A673 (cell line): ENCODE results near the gene CCDC158. TPM values are rescaled to one million over a fixed set of nuclear protein-coding genes. Genes with fewer than 3 reads are reported as not detected.

Experiments used
- BruUV-seq: library from RNA; stranded (reverse); fragments of 400-500 nt; replicated peaks from 2 replicates; lab custom pipeline; 2021; lab: Mats Ljungman, UMichigan
- CTCF ChIA-PET: fragments of 300-600 bp; sonication (Branson Sonifier 250); formaldehyde crosslinking; loops from one replicate; lab custom pipeline; 2022; ENCODE audit warnings: antibody characterized with exemption; lab: Charles Lee
- POLR2A ChIA-PET: fragments of 300-600 bp; sonication (Branson Sonifier 250); formaldehyde crosslinking; loops from one replicate; lab custom pipeline; 2022; ENCODE audit warnings: antibody characterized with exemption; ENCODE audit not compliant: low non-redundant PET; lab: Charles Lee
- DNase-seq: peaks from one replicate; pipeline ENCODE4 v3.0.0-alpha.2; 2015; ENCODE audit warnings: low spot score
- H3K27ac ChIP-seq: fragments of 200-600 bp; sonication (generic); 2 replicates; pipeline ENCODE4 v1.5.1; 2016; ENCODE audit warnings: mixed run types, low read depth, mild to moderate bottlenecking, mixed read lengths, antibody characterized with exemption, low read length; ENCODE audit not compliant: poor library complexity, severe bottlenecking
- H3K27me3 ChIP-seq: fragments of 200-600 bp; sonication (generic); replicated peaks from 2 replicates; pipeline ENCODE4 v1.6.1; 2017; ENCODE audit warnings: mixed run types, low read depth, mild to moderate bottlenecking, mixed read lengths, antibody characterized with exemption, low read length; ENCODE audit not compliant: insufficient read depth, poor library complexity
- H3K36me3 ChIP-seq: fragments of 200-600 bp; sonication (generic); 2 replicates; pipeline ENCODE4 v1.6.1; 2016; ENCODE audit warnings: mixed run types, mild to moderate bottlenecking, mixed read lengths, antibody characterized with exemption, low read length; ENCODE audit not compliant: insufficient read depth, poor library complexity, severe bottlenecking
- H3K4me1 ChIP-seq: fragments of 200-600 bp; sonication (generic); 2 replicates; pipeline ENCODE4 v1.6.1; 2017; ENCODE audit warnings: mixed run types, mild to moderate bottlenecking, mixed read lengths, antibody characterized with exemption, low read length; ENCODE audit not compliant: insufficient read depth, poor library complexity, severe bottlenecking
- H3K4me3 ChIP-seq: fragments of 200-600 bp; sonication (generic); 2 replicates; pipeline ENCODE4 v1.5.1; 2016; ENCODE audit warnings: low read depth, mixed run types, mild to moderate bottlenecking, mixed read lengths, low read length; ENCODE audit not compliant: poor library complexity, severe bottlenecking
- H3K9me3 ChIP-seq: fragments of 200-600 bp; sonication (generic); 2 replicates; pipeline ENCODE4 v1.6.1; 2016; ENCODE audit warnings: mixed run types, low read depth, mild to moderate bottlenecking, mixed read lengths, antibody characterized with exemption, low read length; ENCODE audit not compliant: poor library complexity, severe bottlenecking
- EZH2 ChIP-seq: fragments of 200-600 bp; sonication (generic); IDR thresholded peaks from 2 replicates; pipeline ENCODE4 v1.6.1; 2017; ENCODE audit warnings: borderline replicate concordance, low read depth, mild to moderate bottlenecking, mixed read lengths, antibody characterized with exemption, low read length; ENCODE audit not compliant: poor library complexity, severe bottlenecking
- intact Hi-C: fragments of 100-400 bp; cut with micrococcal nuclease; formaldehyde crosslinking; loops from one replicate; pipeline ENCODE4 v1.10.0; 2022; ENCODE audit not compliant: unreplicated experiment
- total RNA-seq: library from RNA; stranded (reverse); gene quantifications from 2 replicates; pipeline ENCODE4 v1.2.3, GENCODE V29; 2021
- TF ChIP-seq, protein P1 (sequence below): fragments of 300-800, 200-600 bp; sonication (generic); conservative IDR thresholded peaks from 2 replicates; pipeline ENCODE4 v1.5.1; 2017; ENCODE audit warnings: low read depth, mild to moderate bottlenecking, antibody characterized with exemption, low read length, moderate library complexity, mixed read lengths

The CCDC158 gene
- total RNA-seq, 1 experiment from 2014 or later: not detected

DNA sequence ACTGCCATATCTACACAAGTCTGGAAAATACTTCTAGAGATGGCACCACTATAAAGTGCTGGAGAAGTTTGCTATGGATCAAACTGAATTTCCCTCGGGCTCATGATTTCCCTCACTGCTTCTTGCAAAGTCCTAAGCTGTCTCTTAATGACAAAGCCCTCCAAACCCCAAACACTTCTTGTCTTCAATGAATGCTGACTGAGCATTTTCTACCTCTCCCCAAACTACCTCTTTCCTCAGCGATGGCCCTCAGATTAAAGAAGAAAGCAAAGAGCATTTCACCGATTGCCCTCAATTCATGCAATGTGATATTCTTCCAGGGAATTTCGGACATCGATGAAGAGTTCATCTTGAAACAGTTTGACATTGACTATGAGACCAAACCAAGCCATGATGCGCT, 149.7 kb downstream of the CCDC158 start:
- CTCF ChIA-PET: no interaction called here
- H3K36me3 ChIP-seq: no peaks in the 10 kb centered on the region
- BruUV-seq: no TSS peak
- no peaks in the 10 kb centered on the region for H3K4me1 ChIP-seq
- H3K4me3 ChIP-seq: no peak overlapping the region
- H3K9me3 ChIP-seq: no peaks in the 10 kb centered on the region
- H3K27ac ChIP-seq: no peak overlapping the region
- no peak for DNase-seq
- intact Hi-C loops: no loop called here
- TF ChIP-seq, protein P1, sequence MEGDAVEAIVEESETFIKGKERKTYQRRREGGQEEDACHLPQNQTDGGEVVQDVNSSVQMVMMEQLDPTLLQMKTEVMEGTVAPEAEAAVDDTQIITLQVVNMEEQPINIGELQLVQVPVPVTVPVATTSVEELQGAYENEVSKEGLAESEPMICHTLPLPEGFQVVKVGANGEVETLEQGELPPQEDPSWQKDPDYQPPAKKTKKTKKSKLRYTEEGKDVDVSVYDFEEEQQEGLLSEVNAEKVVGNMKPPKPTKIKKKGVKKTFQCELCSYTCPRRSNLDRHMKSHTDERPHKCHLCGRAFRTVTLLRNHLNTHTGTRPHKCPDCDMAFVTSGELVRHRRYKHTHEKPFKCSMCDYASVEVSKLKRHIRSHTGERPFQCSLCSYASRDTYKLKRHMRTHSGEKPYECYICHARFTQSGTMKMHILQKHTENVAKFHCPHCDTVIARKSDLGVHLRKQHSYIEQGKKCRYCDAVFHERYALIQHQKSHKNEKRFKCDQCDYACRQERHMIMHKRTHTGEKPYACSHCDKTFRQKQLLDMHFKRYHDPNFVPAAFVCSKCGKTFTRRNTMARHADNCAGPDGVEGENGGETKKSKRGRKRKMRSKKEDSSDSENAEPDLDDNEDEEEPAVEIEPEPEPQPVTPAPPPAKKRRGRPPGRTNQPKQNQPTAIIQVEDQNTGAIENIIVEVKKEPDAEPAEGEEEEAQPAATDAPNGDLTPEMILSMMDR: no peak
- TF ChIP-seq EZH2: no peak
- POLR2A ChIA-PET: no interaction called here
- H3K27me3 ChIP-seq: no peaks in the 10 kb centered on the region

DNA sequence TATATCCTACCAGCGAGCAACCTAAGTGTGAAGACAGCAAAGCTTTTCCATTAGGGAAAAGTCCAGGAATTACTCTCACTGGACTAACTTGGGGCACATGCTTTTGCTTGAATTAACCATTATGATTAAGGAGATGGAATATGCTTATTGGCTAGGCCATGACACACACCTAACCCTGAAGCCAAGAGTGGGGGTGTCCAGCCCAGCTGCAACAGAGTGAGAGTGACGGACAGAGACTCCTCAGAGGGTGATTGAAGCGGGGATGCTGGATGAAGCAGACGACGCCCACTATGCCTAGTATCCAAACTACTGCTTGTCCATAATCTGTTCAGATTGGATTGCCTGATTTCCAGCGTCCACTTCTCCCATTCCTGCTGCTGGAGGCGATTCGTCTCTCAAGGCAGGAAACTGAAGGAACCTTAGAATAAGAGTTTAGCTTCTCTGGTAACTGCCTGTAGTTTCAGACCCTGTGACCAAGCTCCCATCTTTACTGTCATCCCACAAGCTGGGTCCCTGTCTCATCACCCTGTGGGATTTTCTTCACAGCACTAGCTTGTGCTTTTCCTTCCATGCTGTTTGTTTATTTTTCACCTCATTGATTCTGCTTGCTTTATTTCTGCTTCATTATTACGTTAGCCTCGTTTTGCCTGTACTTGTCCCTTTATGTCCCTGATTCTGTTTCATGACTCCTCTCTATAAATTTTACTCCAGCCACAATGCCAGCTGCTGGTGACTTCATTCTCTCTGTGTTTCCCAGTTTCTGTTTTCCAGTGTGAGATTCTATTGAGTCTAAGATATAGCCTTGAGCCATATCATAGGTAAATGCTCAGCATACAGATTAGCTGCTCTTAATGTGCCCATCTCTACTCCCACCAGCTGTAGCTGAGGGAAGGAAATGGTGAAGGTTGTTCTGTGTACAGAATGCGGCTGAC, 150.4 kb downstream of the CCDC158 start:
- TF ChIP-seq EZH2: no peak
- TF ChIP-seq, protein P1: no peak
- no peak overlapping the region for H3K27ac ChIP-seq
- no TSS peak for BruUV-seq
- intact Hi-C loops: no loop called here
- H3K36me3 ChIP-seq: no peaks in the 10 kb centered on the region
- H3K4me3 ChIP-seq: no peak overlapping the region
- ChIA-PET CTCF (no interaction called here), POLR2A (no interaction called here)
- no peak for DNase-seq
- H3K27me3 ChIP-seq: no peaks in the 10 kb centered on the region
- H3K4me1 ChIP-seq: no peaks in the 10 kb centered on the region
- no peaks in the 10 kb centered on the region for H3K9me3 ChIP-seq

- H3K27me3 ChIP-seq: no peaks in the 10 kb centered on the region
- intact Hi-C loops: no loop called here
- ChIA-PET POLR2A (no interaction called here), CTCF (no interaction called here)
- BruUV-seq: no TSS peak
- no peaks in the 10 kb centered on the region for H3K36me3 ChIP-seq
- no peak overlapping the region for H3K27ac ChIP-seq
- H3K9me3 ChIP-seq: no peaks in the 10 kb centered on the region
- no peak overlapping the region for H3K4me3 ChIP-seq
- TF ChIP-seq EZH2: no peak
- TF ChIP-seq, protein P1: no peak
- H3K4me1 ChIP-seq: no peaks in the 10 kb centered on the region
- DNase-seq: no peak
Measured at GRCh38 chr4:76267811-76268210, 153.1 kb downstream of the CCDC158 start.
